Body of pancreas (tissue), 4 donors: Measurements from ENCODE around the gene IRAG1. TPM values are rescaled to one million over a fixed set of nuclear protein-coding genes. Genes with fewer than 3 reads are reported as not detected.

Experiments used
- ATAC-seq: fragments of 150-250 bp; one replicate; pipeline ENCODE4 v1.9.1; 2016
- DNase-seq, 4 donors: peaks; one replicate each; pipeline ENCODE4 v3.0.0-alpha.2; 2019
- H3K27ac ChIP-seq, 4 donors: fragments of 200-600 bp; sonication (generic); 1 replicate in 3 of 4; 2 replicates in 1 of 4; pipeline versions ENCODE4 v1.5.1 to v1.6.1; 2016 to 2019; ENCODE audit warnings: mild to moderate bottlenecking in 1 of 4, mixed read lengths in 1 of 4, moderate library complexity in 1 of 4
- H3K27me3 ChIP-seq, 2 donors: fragments of 200-600 bp; sonication (generic); one replicate each; pipeline ENCODE4 v1.6.0; 2016; ENCODE audit warnings: mild to moderate bottlenecking in 1 of 2
- H3K36me3 ChIP-seq, 2 donors: fragments of 200-600 bp; sonication (generic); replicated peaks in 1 of 2; 2 replicates each; pipeline ENCODE4 v1.5.1; 2016; ENCODE audit warnings: low read depth in 2 of 2; ENCODE audit not compliant: insufficient read depth in 1 of 2
- H3K4me1 ChIP-seq: fragments of 200-600 bp; sonication (generic); one replicate; pipeline ENCODE4 v1.6.0; 2016
- H3K4me3 ChIP-seq, 2 donors: fragments of 200-600 bp; sonication (generic); 1 replicate in 1 of 2; 2 replicates in 1 of 2; pipeline ENCODE4 v1.5.1; 2016 to 2019
- H3K9me3 ChIP-seq, 3 donors: fragments of 200-600 bp; sonication (generic); 1 replicate in 2 of 3; 2 replicates in 1 of 3; pipeline ENCODE4 v1.5.1; 2016
- POLR2A ChIP-seq, 3 donors: fragments of 450-650 bp; IDR thresholded peaks; one replicate each; pipeline ENCODE4 v1.6.1; 2016; ENCODE audit warnings: antibody characterized with exemption in 3 of 3, mild to moderate bottlenecking in 2 of 3
- WGBS, 2 donors: methylation state at CpG; one replicate each; pipeline ENCODE4 v1.1.5; 2017; 5-methylcytosine and 5-hydroxymethylcytosine counted together
- intact Hi-C: fragments of 100-400 bp; cut with DNase I; formaldehyde crosslinking; loops from one replicate; pipeline ENCODE4 v1.15.1; 2023
- total RNA-seq, 2 donors: library from RNA; depleted of rRNA; stranded (reverse); fragments of >200 nt; gene quantifications; one replicate each; pipeline ENCODE4 v1.1.0, GENCODE V29; 2016
- TF ChIP-seq, protein P1 (sequence below), 7 experiments: fragments of 450-650 bp in 4 of 7; fragments of 200-600 bp in 3 of 7; sonication (generic) in 3 of 7; IDR thresholded peaks; one replicate each; pipeline ENCODE4 v1.5.1; 2016 to 2019; ENCODE audit warnings: antibody characterized with exemption in 7 of 7

The IRAG1 gene, protein sequence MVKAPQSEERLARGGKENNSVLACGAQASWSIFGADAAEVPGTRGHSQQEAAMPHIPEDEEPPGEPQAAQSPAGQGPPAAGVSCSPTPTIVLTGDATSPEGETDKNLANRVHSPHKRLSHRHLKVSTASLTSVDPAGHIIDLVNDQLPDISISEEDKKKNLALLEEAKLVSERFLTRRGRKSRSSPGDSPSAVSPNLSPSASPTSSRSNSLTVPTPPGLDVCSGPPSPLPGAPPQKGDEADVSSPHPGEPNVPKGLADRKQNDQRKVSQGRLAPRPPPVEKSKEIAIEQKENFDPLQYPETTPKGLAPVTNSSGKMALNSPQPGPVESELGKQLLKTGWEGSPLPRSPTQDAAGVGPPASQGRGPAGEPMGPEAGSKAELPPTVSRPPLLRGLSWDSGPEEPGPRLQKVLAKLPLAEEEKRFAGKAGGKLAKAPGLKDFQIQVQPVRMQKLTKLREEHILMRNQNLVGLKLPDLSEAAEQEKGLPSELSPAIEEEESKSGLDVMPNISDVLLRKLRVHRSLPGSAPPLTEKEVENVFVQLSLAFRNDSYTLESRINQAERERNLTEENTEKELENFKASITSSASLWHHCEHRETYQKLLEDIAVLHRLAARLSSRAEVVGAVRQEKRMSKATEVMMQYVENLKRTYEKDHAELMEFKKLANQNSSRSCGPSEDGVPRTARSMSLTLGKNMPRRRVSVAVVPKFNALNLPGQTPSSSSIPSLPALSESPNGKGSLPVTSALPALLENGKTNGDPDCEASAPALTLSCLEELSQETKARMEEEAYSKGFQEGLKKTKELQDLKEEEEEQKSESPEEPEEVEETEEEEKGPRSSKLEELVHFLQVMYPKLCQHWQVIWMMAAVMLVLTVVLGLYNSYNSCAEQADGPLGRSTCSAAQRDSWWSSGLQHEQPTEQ
- 10 to 100 TPM in 1 of 2 donors, 1 to 10 TPM in 1; 1.6 to 10.1 TPM for total RNA-seq

DNA sequence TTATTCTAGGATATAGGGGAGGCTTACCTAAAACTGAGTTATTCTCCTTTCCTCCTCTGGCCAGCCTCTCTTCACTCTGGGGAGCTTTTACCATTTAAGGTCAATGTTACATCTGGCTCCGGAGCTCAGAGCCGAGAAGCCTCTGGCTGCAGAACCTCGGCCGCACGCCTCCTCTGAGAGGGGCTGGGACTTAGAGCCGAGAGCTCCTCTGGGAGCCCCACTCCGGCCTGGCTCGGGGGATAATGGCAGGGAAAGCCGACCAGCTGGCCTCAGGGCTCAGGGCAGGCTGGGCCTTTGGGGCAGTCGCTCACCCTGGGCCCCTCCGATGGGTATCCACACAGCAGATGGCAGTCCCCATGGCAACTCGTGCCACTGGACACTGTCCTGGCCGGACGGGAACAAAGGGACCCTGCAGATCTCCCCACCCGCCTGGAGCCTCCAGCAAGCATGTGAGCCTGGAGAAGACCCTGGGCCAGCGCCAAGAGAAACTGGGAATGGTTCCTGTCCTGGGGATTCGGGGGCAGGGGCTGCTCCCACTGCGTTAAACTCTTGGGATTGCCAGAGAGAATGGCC, at the start of gene IRAG1:
IRAG1 (minus strand) TSS at position 247 of the 573 bp plus-strand sequence; CDS start at position 94, 153 bp downstream.
- H3K27me3 ChIP-seq = no peaks in the 10 kb centered on the region
- DNase-seq (peak; percentile 12 to 23 (median 16)), ATAC-seq (no peak)
- no peaks in the 10 kb centered on the region for H3K36me3 ChIP-seq
- peak within 1 kb of the TSS in 1 of 4 donors; percentile 18 for H3K27ac ChIP-seq
- intact Hi-C loops = no loop called here
- no peaks in the 10 kb centered on the region for H3K4me1 ChIP-seq
- WGBS, 2 donors = 58 to 66% methylated on average over 9 to 14 of the region's 18 CpGs
- no peak within 1 kb of the TSS for H3K4me3 ChIP-seq
- H3K9me3 ChIP-seq = no peaks in the 10 kb centered on the region
- peak in 1 of 3 donors; percentile 7 for TF ChIP-seq POLR2A (IDR thresholded peaks at IDR 0.05)
- TF ChIP-seq, protein P1, sequence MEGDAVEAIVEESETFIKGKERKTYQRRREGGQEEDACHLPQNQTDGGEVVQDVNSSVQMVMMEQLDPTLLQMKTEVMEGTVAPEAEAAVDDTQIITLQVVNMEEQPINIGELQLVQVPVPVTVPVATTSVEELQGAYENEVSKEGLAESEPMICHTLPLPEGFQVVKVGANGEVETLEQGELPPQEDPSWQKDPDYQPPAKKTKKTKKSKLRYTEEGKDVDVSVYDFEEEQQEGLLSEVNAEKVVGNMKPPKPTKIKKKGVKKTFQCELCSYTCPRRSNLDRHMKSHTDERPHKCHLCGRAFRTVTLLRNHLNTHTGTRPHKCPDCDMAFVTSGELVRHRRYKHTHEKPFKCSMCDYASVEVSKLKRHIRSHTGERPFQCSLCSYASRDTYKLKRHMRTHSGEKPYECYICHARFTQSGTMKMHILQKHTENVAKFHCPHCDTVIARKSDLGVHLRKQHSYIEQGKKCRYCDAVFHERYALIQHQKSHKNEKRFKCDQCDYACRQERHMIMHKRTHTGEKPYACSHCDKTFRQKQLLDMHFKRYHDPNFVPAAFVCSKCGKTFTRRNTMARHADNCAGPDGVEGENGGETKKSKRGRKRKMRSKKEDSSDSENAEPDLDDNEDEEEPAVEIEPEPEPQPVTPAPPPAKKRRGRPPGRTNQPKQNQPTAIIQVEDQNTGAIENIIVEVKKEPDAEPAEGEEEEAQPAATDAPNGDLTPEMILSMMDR (IDR thresholded peaks at IDR 0.05) = no peak

DNA sequence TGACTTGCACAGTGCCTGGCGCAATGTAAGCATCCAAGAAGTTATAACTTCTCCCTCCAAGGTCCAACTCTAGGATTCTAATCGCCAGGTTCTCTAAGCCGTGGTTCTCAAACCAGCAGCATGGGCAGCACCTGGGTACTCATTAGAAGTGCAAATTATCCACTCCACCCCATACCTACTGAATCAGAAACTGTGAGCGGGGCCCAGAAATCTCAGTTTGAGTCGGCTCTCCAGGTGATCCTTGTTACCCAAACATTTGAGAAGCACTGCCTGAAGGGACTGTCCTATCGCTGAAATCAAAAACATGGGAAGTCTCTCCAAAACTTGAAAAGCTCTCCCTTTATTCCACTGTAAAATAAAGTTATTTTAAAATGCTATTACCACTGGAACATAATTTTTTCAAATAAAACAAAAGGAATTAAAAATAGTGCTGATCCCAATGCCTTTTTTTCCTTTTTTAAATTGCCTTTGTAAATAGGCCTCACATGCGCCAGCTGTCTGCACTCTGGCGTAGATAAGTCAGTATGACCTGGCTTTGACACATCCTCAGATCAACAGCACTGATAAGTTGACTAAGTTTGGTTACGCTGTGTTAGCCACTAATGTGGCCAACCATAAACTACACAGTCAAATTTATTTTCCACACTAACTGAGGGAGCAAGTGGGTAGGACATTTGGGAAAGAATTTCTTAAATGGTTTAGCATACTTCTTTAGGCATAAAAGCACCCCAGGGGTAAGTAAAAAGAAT, 49.1 kb upstream of the IRAG1 start:
- H3K4me3 ChIP-seq = no peak overlapping the region
- no peak overlapping the region for H3K27ac ChIP-seq
- no peaks in the 10 kb centered on the region for H3K36me3 ChIP-seq
- 72 to 82% methylated on average over 9 of the region's 9 CpGs for WGBS, 2 donors
- no peaks in the 10 kb centered on the region for H3K9me3 ChIP-seq
- no peaks in the 10 kb centered on the region for H3K4me1 ChIP-seq
- TF ChIP-seq POLR2A (IDR thresholded peaks at IDR 0.05) = no peak
- TF ChIP-seq, protein P1 (IDR thresholded peaks at IDR 0.05) = no peak
- intact Hi-C loops = no loop called here
- DNase-seq (no peak), ATAC-seq (no peak)
- H3K27me3 ChIP-seq = no peaks in the 10 kb centered on the region

DNA sequence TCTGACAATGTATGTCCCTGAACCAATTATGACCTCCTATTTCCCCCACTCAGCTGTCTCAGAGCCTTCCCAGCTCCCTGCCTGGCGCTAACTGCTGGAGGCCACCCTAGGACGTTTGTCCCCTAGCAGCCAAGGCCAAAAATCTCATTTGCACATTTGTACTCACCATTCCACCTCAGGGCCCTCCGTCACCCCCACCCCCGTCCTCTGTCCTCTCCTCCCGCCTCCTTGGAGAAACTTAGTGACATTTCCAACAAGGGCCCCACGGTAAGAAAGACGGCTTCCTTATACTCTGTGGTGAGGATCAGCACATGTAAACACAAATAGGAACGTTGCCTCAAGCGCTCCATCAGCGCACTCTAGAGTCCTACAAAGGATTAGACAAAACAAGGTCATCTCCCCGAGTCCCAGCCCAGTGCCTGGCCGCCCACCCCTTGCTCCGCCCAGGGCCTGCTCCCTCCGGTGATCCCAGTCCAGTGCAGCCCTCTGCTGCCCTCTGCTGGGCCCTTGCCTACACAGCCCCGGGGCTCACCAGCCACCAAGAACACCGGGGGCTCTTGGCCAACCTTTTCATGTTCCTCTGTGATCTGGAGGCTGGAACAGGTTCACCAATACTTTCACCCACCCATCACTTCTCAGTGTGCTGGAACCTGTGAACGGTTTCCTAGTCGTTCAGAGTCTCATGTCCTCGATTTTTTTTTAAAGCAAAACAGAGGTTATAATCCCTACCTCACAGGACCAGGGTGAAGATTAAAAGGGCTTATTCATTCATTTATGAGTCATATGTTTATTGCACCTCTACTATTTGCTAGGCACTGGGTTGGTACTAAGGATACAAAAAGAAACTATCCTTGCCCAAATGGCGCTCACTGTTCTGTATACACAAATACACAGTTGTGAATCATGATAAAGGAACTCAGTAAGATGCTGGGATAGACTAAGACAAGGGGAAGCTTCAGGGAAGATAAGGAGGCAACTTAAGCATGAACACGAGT, 42.2 kb upstream of the IRAG1 start:
- H3K36me3 ChIP-seq = no peaks in the 10 kb centered on the region
- no peaks in the 10 kb centered on the region for H3K9me3 ChIP-seq
- 11 to 15% methylated on average over 13 to 21 of the region's 21 CpGs for WGBS, 2 donors
- no peak overlapping the region for H3K4me3 ChIP-seq
- TF ChIP-seq, protein P1 (IDR thresholded peaks at IDR 0.05) = peak; percentile 95 to 98 (median 96)
- no peak for TF ChIP-seq POLR2A (IDR thresholded peaks at IDR 0.05)
- peak; percentile 88 to 93 (median 92) for DNase-seq
- H3K27me3 ChIP-seq = no peaks in the 10 kb centered on the region
- intact Hi-C loops = loop anchor here (5.0 kb wide), 1 partner anchor 328 kb away; no protein-coding TSS in a partner anchor
- H3K4me1 ChIP-seq = peaks cover 10% of the 10 kb centered on the region
- peak; percentile 98 for ATAC-seq
- H3K27ac ChIP-seq = peak overlapping the region in 2 of 4 donors; percentile 0 to 33
